Activated CD4-positive, alpha-beta T cell treated with anti-CD3 and anti-CD28 coated beads, Interleukin-10, Interleukin-2, amounts not matched to agents 100 ng/mL and 50 ng/mL, durations not matched to agents 16 hours and 8 hours (primary cell): ENCODE data around the gene TCF20.

Source experiments
- DNase-seq: peaks from one replicate; pipeline ENCODE4 v3.0.0-alpha.2; 2020

TCF20 gene

DNA sequence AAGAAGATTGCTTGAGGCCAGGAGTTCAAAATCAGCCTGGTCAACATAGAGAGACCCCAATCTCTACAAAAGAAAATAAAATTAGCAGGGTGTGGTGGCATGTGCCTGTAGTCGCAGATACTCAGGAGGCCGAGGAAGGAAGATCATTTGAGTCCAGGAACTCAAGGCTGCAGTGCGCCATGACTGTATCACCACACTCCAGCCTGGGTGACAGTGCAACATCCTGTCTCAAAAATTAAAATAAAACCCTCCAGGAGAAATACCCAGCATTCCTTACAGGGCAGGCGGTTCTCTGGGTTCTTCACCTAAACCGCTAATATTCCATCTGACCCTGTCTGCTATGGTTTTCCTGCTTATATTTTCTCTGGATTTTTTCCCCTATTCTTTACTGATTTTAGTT, 13.5 kb downstream of the TCF20 start:
- DNase-seq = no peak

DNA sequence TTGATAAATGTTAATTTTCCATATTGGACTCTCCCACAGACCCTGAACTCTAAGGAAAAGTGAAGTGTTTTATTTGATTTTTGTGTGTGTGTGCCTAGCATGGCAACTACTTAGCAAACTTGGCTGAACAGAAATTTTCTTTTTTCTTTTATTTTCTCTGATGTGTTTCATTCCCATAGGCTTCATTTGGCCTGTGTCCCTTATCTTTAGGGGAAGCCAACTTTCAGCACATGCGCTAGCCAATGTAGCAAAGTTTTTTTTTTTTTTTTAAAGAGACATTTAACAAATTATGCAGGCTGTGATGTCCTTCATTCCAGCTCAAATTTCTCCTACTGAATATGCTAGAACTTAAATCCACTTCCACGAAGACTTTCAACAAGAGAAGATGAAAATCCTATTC, 14.2 kb downstream of the TCF20 start:
- DNase-seq = no peak

DNA sequence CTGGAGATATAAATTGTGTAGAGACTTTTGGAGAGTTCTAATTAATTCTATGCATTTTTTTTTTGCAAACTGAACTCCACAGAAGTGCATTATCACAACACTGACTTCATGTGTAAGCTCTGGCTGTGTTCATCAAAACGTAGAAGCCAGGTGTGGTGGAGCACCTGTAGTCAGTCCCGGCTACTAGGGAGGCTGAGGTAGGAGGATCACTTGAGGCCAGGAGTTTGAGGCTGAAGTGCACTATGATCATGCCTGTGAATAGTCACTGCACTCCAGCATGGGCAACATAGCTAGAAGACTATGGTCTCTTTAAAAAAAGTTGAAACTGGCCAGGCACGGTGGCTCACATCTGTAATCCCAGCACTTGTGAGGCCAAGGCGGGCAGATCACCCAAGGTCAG, 20.6 kb downstream of the TCF20 start:
- DNase-seq = no peak

DNA sequence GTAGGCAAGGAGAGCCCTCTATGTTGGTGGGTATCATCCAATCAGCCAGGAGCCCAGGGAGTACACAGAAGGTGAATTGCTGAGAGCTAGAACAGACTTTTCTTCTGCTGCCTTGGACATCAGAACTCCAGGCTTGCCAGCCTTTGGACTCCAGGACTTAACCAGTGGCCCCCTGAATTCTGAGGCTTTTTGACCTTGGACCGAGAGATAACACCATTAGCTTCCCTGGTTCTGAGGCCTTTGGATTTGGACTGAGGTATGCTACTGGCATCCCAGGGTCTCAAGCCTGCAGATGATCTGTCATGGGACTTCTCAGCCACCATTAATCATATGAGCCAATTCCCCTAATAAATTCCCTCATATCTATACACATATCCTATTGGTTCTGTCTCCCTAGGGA, 21.5 kb downstream of the TCF20 start:
- no peak for DNase-seq

DNA sequence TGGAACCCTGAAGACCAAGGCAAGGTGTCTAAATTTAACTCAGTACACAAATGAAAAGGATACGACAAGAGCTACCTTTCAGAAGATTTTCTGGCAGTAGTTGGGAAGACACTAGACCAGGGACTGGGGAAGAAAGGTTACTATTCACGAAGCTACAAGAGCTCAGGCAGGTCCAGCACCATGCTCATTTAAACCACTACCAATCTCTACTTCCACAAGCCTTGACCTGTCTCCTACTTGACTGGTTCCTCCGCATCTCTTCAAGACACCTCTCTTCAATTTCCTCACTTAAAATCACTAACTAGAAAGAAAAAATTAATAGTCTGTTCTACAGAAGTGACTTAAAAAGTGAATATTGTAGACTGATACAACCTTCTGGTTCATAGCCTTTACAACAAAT, 22.9 kb downstream of the TCF20 start:
- DNase-seq = no peak

DNA sequence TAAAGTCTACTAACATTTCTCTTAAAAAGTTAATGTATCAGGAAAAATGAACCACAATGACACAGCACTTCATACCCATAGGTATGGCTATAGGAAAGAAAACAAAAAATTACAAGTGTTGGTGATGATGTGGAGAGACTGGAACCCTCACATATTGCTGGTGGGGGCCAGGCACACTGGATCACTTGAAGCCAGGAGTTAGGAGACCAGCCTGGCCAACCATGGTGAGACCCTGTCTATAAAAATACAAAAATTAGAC, 26.7 kb downstream of the TCF20 start:
- peak; percentile 4 for DNase-seq

DNA sequence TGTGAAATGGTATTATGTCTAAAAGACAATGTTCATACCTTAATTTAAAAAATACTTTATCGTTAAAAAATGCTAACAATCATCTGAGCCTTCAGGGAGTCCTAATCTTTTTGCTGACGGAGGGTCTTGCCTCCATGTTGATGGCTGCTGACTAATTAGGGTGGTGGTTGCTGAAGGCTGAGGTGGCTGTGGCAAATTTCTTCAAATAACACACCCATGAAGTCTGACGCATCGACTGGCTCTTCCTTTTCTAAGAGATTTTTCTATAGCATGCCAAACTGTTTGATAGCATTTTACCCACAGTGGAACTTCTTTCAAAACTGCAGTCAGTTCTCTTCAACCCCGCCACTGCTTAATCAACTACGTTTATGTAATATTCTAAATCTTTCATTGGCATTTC, 33.6 kb downstream of the TCF20 start:
- no peak for DNase-seq

DNA sequence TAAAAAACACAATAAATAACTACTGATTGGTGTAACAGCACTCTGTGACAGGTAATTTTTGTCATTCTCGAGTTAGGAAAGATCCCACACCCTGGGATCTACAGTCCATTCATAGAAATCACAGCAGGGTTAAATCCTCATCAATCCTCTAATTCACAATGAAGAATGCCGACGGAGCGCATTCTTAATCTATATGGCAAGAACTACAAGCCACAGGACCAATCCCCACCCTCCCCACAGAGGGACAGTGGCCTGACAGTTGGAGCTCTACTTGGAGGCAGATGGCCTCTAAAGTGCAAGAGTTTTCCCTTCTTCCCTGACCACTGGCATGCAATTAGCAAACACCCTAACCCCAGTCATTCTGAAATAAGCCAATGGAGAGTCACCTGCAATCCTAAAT, 34.2 kb downstream of the TCF20 start:
- no peak for DNase-seq

DNA sequence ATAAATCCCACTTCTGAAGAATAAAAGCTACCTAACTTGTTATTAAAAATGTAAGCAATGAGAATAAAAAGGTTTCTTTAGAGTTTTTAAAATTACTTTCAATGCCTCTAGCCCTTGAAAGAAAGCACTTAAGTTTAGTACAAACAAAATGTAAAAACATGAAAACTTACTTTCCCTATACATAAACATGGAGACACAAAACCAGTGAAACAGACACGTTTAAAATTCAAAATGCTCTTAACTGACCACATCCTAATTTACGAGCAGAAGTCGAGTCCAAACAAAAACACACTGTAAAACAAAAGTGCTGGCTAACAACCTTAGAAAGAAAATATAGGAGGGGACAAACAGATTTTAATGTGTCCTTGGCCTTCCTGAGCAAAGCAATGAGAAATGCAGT, 36.6 kb downstream of the TCF20 start:
- DNase-seq = no peak

DNA sequence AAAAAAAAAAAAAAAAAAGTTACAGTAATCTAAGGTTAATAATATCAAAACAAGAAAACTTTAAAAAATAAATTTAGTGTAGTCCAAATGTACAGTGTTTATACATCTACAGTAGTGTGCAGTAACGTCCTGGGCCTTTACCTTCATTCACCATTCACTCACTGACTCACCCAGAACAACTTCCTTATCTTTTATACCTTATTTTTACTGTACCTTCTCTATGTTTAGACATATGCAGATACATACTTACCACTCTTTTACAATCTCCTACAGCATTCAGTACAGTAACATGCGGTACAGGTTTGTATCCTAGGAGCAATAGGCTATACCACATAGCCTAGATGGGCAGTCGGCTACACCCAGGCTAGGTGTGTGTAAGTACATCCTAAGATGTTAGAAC, 38.5 kb downstream of the TCF20 start:
- DNase-seq = no peak

DNA sequence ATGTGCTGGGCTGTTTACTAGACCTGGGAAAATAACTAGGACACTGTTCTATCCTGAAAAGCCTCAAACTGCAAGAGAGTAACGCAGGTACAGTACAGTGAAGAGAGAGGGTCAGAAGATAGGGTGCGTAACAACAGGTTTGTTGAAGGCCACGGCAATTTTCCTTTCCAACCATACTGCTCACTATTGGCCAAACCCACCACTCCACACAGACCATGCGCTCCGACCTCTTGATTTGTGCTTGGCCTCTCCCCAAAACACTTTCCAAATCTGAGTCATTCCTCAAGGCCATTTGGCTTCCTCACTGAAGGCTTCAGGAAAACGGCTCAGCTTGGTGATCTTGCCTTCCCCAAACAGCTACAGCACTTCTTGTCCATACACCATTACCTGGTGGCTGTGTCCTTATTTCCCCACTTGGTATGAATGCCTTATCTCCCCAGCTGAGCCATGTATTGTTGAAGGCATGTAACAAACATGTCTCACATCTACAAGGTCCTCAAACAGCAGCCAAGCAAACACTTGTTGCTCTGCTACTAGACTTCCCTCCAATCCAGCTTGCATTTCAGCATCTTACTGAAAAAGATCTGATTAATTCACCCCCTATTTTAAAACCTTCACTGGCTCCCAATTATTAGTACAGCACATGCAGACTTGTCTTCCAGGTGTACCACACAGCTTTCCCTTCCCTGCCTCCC, 40.9 kb downstream of the TCF20 start:
- DNase-seq = no peak

DNA sequence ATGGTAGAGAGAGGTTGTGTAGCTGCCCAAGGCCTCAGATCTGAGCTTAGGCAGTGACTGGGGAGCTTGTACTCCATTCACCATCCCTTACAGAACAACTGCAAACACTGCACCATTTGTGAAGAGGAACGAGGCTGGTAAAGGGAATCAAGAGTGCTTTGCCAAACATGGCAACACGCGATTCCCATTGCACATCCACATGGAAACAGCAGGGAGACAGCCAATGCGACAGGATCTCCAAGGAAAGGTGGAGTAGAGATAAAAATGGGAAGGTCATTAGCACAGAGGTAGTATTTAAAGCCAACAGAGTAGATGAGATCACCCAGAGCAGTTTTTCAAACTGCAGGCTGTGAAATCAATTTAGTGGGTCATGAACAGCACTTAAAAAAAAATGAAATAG, 42.0 kb downstream of the TCF20 start:
- no peak for DNase-seq

DNA sequence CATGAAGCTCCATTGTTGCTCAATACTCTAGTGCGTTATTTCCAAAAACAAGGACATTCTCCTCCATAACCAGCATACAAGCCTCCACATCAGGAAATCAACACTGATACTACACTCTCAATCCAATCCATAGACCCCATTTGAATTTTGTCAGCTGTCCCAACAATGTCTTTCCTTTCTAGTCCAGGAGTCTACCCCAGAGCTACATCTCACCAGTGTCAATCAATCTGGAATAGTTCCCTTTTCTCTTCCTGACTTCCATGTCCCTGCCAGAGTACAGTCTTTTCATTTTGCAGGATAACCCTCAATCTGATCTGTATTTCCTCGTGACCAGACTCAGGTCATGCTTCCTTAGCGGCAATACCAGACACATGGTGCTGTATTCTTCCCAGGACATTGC, 43.0 kb downstream of the TCF20 start:
- DNase-seq = no peak

DNA sequence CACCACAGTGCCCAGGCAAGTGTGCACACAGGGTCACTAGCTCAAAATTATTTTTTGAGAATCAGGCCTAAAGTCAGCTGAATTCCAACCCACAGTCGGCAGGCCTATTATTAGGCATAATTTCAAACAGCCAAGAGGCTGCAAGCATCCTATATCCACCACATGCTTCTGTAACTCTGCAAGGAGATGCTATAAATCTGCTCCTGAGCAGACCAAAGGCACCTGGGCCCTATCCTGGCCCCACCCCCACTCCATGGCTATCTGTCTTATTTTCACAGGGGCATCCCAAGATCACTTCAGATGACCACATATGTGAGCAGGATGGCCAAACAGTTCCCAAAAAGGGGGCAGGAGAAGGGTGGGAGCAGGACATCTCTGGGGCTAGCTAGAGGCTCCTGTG, 44.6 kb downstream of the TCF20 start:
- no peak for DNase-seq

DNA sequence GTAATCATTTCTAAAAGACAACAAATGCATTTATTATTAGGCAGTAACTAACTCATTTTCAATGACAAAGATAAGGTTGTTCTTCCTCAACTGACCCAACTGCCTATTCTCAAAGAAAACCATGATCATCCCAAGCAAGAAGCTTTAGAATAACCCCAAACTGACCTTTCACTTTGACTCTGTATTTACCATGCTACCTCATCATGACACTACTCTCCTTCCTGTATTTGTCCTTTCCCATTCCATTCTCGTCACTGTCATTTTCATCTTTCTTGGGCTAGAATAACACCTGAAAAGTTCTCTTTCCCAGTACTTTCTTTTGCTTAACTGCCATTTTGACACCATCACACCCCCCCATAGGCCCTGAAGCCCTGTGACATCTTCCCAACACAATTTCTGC, 48.3 kb downstream of the TCF20 start:
- peak; percentile 36 for DNase-seq
